HG02870 (cell line): ENCODE measurements around the gene HINT3.
"Not testable (repeated sequence)": the region's sequence is repeated elsewhere in the genome, so short reads cannot be mapped to it uniquely, and the experiment has no call there.

ENCODE experiments used
- ATAC-seq: cut with Tn5 transposase; IDR thresholded peaks from one replicate; pipeline ENCODE4 v1.9.1; 2021; ENCODE audit warnings: mild to moderate bottlenecking, moderate library complexity; ENCODE audit not compliant: unreplicated experiment

Gene HINT3

GRCh38 chr6:125939791-125940190 is 16.8 kb upstream of the HINT3 start:
- ATAC-seq: no peak

GRCh38 chr6:125940247-125941041 is 16.1 kb upstream of the HINT3 start:
- no peak for ATAC-seq

- no peak for ATAC-seq
Observed at GRCh38 chr6:125942672-125943527, 13.7 kb upstream of the HINT3 start.

- ATAC-seq: no peak
Observed at GRCh38 chr6:125943528-125944433, 12.8 kb upstream of the HINT3 start.

- no peak for ATAC-seq
Observed at GRCh38 chr6:125944434-125944816, 12.1 kb upstream of the HINT3 start.

GRCh38 chr6:125944896-125945295 is 11.7 kb upstream of the HINT3 start:
- no peak for ATAC-seq

DNA sequence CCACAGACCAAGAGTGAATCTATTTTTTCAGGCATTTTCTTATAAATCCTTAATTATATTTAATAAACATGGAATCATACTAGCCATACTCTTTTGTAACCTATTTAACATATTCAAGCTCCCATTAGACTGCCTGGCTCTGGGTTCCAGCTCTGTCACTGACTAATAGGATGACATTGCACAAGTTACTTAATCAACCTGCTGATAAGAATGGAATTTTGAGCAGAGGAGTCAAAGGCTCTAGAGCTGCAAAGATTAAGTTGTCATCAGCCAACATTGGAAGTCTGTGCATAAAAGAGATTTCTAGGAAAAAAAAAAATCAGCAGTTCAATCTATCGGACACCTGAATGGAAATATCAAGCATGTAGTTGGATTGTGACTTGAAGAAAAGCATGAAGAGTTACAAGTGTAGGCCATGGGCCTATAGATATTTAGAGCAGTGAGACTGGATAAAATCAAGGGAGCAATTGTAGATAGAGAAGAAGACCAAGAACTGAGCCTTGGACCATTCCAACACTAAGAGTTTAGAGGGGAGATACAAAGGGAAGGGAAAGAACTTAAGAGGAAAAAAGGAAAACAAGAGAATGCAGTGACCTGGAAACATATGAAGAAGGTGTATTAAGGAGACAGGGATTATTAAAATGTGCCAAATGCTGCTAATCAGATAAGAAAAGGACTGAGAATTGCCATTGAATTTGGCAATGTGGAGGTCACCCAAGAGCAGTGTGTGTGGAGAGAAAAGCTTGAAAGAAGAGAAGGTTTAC is 11.0 kb upstream of the HINT3 start:
- no peak for ATAC-seq

DNA sequence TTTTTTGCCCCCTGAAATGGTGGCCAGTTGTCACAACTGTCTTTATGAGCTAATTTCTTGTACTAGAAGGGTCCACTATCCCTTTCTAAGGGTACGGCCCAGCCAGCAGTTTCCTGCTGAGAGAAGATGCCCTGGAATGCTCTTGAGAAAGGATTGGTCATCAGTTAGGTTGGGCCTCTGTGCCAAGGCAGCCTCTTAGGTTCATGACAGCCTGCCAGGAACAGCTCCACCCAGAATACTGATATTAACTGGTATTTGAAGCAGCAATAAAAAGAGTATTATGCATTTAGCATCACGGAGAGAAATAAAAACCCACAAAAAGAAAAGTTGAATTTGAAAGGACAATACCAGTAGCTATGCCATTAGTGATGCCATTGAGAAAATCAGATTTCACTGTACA is 9.0 kb upstream of the HINT3 start:
- ATAC-seq: no peak

DNA sequence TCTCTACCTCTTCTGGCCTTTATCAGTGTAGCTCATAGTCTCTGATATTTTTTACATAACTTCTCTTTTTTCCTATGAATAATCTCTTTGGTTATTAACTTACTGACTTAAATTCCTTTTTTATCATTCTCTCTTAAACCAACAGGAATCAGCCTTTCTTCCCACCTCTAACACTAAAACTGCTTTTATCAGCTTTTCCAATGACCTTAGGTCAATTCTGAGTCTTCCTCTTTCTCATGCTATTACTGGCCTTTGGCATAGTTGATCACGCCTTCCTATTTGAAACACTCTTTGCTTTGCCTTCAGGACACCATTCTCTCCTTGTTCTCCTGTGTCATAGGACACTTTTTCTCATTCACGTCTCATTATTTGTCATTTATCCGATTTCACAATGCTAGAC is 8.1 kb upstream of the HINT3 start:
- ATAC-seq: no peak

DNA sequence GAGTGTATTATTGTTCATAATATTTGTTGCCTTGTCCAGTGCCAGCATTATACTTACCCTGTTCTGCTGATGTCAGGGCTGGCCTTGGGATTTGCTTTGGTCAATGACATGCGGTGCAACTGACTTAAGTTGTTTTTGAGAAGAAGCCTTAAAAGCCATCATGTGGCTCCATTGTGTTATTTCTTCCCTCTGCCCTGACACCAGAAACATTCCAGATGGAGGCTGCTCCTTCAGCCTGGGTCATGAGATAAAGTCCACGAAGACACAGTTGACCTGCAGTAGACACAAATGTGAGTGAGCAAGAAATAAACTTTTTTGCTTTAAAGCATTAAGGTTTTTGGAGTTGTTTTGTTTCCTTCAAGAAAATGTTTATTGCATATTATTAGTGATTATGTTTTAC is 7.5 kb upstream of the HINT3 start:
- ATAC-seq: no peak

GRCh38 chr6:125950293-125950692 is 6.3 kb upstream of the HINT3 start:
- ATAC-seq: no peak

DNA sequence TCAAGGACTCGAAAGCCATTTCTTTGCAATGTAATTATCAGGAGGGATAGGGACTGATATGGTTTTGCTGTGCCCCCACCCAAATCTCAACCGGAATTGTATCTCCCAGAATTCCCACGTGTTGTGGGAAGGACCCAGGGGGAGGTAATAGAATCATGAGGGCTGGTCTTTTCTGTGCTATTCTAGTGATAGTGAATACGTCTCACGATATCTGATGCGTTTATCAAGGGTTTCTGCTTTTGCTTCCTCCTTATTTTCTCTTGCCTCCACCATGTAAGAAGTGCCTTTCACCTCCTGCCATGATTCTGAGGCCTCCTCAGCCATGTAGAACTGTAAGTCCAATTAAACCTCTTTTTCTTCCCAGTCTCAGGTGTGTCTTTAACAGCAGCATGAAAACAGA is 5.9 kb upstream of the HINT3 start:
- ATAC-seq: not testable (repeated sequence)

- ATAC-seq: no peak
Observed at GRCh38 chr6:125951323-125951722, 5.2 kb upstream of the HINT3 start.

GRCh38 chr6:125952764-125953501 is 3.6 kb upstream of the HINT3 start:
- ATAC-seq: no peak

DNA sequence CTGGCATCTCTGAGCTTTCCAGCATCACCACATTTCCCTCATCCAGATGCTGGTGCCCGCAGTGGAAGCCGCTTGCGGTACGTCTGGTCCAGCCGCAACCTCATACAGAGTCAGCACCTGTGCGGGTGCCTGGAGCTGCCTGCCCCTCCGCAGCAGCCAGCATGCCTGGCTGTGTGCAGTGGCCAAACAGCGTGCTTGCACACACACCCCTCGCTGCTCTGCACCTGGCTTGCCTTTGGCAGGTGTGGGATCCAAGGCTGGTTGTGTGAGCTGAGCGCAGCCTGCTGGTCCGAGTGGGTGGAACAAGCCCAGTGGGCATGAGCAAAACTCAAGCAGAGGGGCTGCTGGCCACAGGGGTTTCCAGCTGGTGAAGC is 3.1 kb upstream of the HINT3 start:
- no peak for ATAC-seq

GRCh38 chr6:125954735-125955339 is 1.7 kb upstream of the HINT3 start:
- no peak for ATAC-seq

DNA sequence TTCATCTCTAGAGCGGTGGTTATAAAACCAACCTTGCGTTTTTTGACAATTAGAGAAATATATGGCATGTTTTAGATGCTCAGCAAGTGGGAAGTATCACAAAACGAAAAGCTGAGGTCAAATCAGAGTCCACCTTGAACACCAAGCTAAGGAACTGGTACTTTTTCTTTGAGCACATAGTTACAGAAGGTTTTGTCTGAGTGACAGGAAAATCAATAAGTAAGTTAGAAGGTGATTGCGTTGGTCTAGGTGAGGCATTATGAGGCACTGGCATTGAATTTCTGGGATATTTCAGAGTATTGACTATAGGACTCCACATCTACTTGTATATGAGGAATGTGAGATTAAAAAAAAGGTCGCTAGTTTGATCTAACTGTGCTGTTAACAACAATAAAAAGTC is 597 bp upstream of the HINT3 start:
- ATAC-seq: no peak

GRCh38 chr6:125957391-125957693 is 772 bp downstream of the HINT3 start:
- no peak for ATAC-seq

DNA sequence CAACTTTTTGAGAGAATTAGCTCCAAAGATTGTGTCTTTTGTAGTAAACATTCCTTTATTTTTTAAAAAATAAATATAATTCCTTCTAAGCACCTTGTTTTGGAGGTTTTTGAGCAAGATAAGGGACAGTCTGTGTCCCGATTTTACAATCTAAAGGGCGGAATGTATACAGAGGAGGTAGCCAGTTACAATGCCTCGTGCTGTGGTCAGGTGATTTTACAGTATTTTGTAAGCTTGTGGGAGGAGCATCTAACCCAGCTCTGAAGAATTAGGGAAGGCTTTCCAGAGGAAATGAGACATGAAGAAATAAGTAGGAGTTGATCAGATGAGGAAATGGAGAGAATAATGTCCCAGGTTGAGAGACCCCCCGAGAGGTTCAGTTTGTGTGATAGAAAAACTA is 1.3 kb downstream of the HINT3 start:
- ATAC-seq: no peak

- no peak for ATAC-seq
Observed at GRCh38 chr6:125959041-125959440, 2.5 kb downstream of the HINT3 start.
